CD14-positive monocyte (primary cell): ENCODE results near the gene CTBP2. TPM values are rescaled to one million over a fixed set of nuclear protein-coding genes. Genes with fewer than 3 reads are reported as not detected.
"Not testable (repeated sequence)": the region's sequence is repeated elsewhere in the genome, so short reads cannot be mapped to it uniquely, and the experiment has no call there.

Experiments
- DNase-seq, 3 donors: peaks; one replicate each; pipeline ENCODE4 v3.0.0-alpha.2; 2011 to 2022
- H2AFZ ChIP-seq: 2 replicates; pipeline ENCODE4 v1.6.0; 2012; ENCODE audit warnings: mild to moderate bottlenecking, low read depth, low read length, inconsistent platforms; ENCODE audit not compliant: insufficient read depth, poor library complexity, severe bottlenecking
- H3K27ac ChIP-seq, 2 donors: 1 replicate in 1 of 2; 2 replicates in 1 of 2; pipeline ENCODE4 v1.5.1; 2012 to 2013; ENCODE audit warnings: low read length in 2 of 2, control low read depth in 1 of 2, inconsistent platforms in 1 of 2, low read depth in 1 of 2, mild to moderate bottlenecking in 1 of 2
- H3K27me3 ChIP-seq, 2 donors: one replicate each; pipeline versions ENCODE4 v1.6.0 to v1.6.1; 2011 to 2013; ENCODE audit warnings: low read length in 2 of 2; ENCODE audit not compliant: control insufficient read depth in 2 of 2, insufficient read depth in 2 of 2
- H3K36me3 ChIP-seq, 2 donors: replicated peaks in 1 of 2; 1 replicate in 1 of 2; 2 replicates in 1 of 2; pipeline versions ENCODE4 v1.5.1 to v1.6.1; 2012 to 2013; ENCODE audit warnings: low read length in 2 of 2, control low read depth in 1 of 2, inconsistent platforms in 1 of 2, mild to moderate bottlenecking in 1 of 2; ENCODE audit not compliant: insufficient read depth in 2 of 2, control insufficient read depth in 1 of 2
- H3K4me1 ChIP-seq, 2 donors: 1 replicate in 1 of 2; 2 replicates in 1 of 2; pipeline versions ENCODE4 v1.5.1 to v1.6.1; 2012 to 2013; ENCODE audit warnings: low read length in 2 of 2, control low read depth in 1 of 2, inconsistent platforms in 1 of 2, mild to moderate bottlenecking in 1 of 2, moderate library complexity in 1 of 2; ENCODE audit not compliant: insufficient read depth in 2 of 2, control insufficient read depth in 1 of 2
- H3K4me2 ChIP-seq: replicated peaks from 2 replicates; pipeline ENCODE3; 2012; ENCODE audit warnings: low read length, moderate library complexity, mild to moderate bottlenecking; ENCODE audit not compliant: poor library complexity, severe bottlenecking; ENCODE audit errors: extremely low read depth
- H3K4me3 ChIP-seq, 3 experiments: fragments of 200-600 bp in 1 of 3; sonication (generic) in 1 of 3; replicated peaks in 1 of 3; 1 replicate in 2 of 3; 2 replicates in 1 of 3; pipeline ENCODE4 v1.5.1; 2011 to 2013; ENCODE audit warnings: low read length in 3 of 3, mild to moderate bottlenecking in 3 of 3, control low read depth in 2 of 3, low read depth in 2 of 3, inconsistent platforms in 1 of 3, moderate library complexity in 1 of 3
- H3K79me2 ChIP-seq: 2 replicates; pipeline ENCODE4 v1.6.0; 2012; ENCODE audit warnings: mild to moderate bottlenecking, control low read depth, inconsistent platforms, low read length, moderate library complexity; ENCODE audit not compliant: insufficient read depth
- H3K9ac ChIP-seq: 2 replicates; pipeline ENCODE4 v1.6.0; 2017; ENCODE audit warnings: low read length, mild to moderate bottlenecking; ENCODE audit not compliant: insufficient read depth, poor library complexity, severe bottlenecking
- H3K9me3 ChIP-seq, 2 donors: replicated peaks in 1 of 2; 1 replicate in 1 of 2; 2 replicates in 1 of 2; pipeline versions ENCODE4 v1.5.1 to v1.6.1; 2012 to 2013; ENCODE audit warnings: low read length in 2 of 2, control low read depth in 1 of 2; ENCODE audit not compliant: control insufficient read depth in 1 of 2, insufficient read depth in 1 of 2
- H4K20me1 ChIP-seq: 2 replicates; pipeline ENCODE4 v1.6.0; 2012; ENCODE audit warnings: mild to moderate bottlenecking, low read length, control low read depth, moderate library complexity; ENCODE audit not compliant: insufficient read depth
- H3K27ac Mint-ChIP-seq, 7 donors: one replicate each; pipeline ENCODE4 v1.8.0; 2020; ENCODE audit warnings: mild to moderate bottlenecking in 7 of 7, mixed read lengths in 7 of 7, moderate library complexity in 6 of 7, inconsistent platforms in 2 of 7
- H3K27me3 Mint-ChIP-seq, 3 donors: one replicate each; pipeline ENCODE4 v1.8.0; 2021 to 2022; ENCODE audit warnings: low read depth in 3 of 3, mild to moderate bottlenecking in 3 of 3, mixed read lengths in 3 of 3, moderate library complexity in 3 of 3, inconsistent platforms in 1 of 3
- H3K36me3 Mint-ChIP-seq, 2 donors: one replicate each; pipeline ENCODE4 v1.8.0; 2020; ENCODE audit warnings: mixed read lengths in 2 of 2, inconsistent platforms in 1 of 2, mild to moderate bottlenecking in 1 of 2
- H3K4me1 Mint-ChIP-seq: one replicate; pipeline ENCODE4 v1.8.0; 2020; ENCODE audit warnings: mild to moderate bottlenecking, mixed read lengths
- H3K4me3 Mint-ChIP-seq, 2 donors: one replicate each; pipeline ENCODE4 v1.8.0; 2020; ENCODE audit warnings: mild to moderate bottlenecking in 2 of 2, mixed read lengths in 2 of 2, moderate library complexity in 1 of 2
- H3K9me3 Mint-ChIP-seq, 7 donors: one replicate each; pipeline ENCODE4 v1.8.0; 2020 to 2022; ENCODE audit warnings: mixed read lengths in 7 of 7, mild to moderate bottlenecking in 6 of 7, moderate library complexity in 6 of 7, inconsistent platforms in 2 of 7
- WGBS: methylation state at CpG from one replicate; pipeline ENCODE4 v1.1.5; 2013; ENCODE audit warnings: missing lambda C conversion rate; ENCODE audit not compliant: insufficient coverage; 5-methylcytosine and 5-hydroxymethylcytosine counted together
- intact Hi-C, 2 donors: fragments of 100-400 bp; cut with micrococcal nuclease; formaldehyde crosslinking; loops; one replicate each; pipeline versions ENCODE4 v1.15.0 to v1.15.1; 2023
- polyA plus RNA-seq, 3 donors: library from polyadenylated mRNA; depleted of rRNA in 1 of 3; unstranded in 2 of 3; stranded (reverse) in 1 of 3; fragments of 300-500 nt in 2 of 3; fragments of >200 nt in 1 of 3; fragmentation: Illumina TruSeq in 2 of 3; gene quantifications; 1 replicate in 2 of 3; 2 replicates in 1 of 3; pipeline ENCODE4 v1.2.3, GENCODE V29; 2012 to 2021
- TF ChIP-seq, protein P1 (sequence below): fragments of 200-600 bp; IDR thresholded peaks from one replicate; pipeline ENCODE4 v1.8.0; 2022; ENCODE audit warnings: antibody characterized with exemption, mild to moderate bottlenecking

The CTBP2 gene
- polyA plus RNA-seq, 3 donors = 40.9 to 87.1 (median 41.1) TPM

DNA sequence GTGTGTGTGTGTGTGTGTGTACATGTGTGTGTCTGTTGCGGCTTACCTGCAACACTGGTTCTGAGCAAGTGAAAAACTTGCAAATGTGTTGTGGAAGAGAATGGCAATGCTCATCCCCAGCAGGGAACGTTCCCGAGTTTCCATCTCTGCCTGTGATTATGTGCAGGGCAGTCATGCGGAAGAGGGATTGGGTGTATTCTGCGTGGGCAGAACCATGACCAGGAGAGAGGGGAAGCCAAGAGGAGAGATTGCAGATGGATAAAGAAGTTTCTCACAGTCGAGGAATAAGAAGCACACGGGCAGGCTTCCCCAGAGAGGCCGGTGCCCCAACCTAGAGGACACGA, 99.9 kb downstream of the CTBP2 start:
- H3K27ac Mint-ChIP-seq = peak overlapping the region in 1 of 7 donors; percentile 11
- Histone ChIP-seq H3K79me2 (peaks cover 85% of the 10 kb centered on the region), H3K9ac (no peak overlapping the region), H3K4me1 (peaks cover 67 to 82% of the 10 kb centered on the region in 2 donors), H3K4me2 (no peak overlapping the region), H3K4me3 (no peak overlapping the region), H3K27me3 (no peaks in the 10 kb centered on the region), H2AFZ (no peak overlapping the region), H3K36me3 (peaks cover 0 to 8% of the 10 kb centered on the region in 2 donors), H3K27ac (no peak overlapping the region), H4K20me1 (peaks cover 98% of the 10 kb centered on the region), H3K9me3 (no peaks in the 10 kb centered on the region)
- no peak overlapping the region for H3K4me3 Mint-ChIP-seq
- no peaks in the 10 kb centered on the region for H3K9me3 Mint-ChIP-seq
- 94% methylated on average over 6 of the region's 9 CpGs for WGBS
- H3K4me1 Mint-ChIP-seq = peaks cover 76% of the 10 kb centered on the region
- no peak for DNase-seq
- intact Hi-C loops = loop anchor here (5.0 kb wide), 2 partner anchors 87 to 97 kb away; no protein-coding TSS in a partner anchor
- TF ChIP-seq, protein P1, sequence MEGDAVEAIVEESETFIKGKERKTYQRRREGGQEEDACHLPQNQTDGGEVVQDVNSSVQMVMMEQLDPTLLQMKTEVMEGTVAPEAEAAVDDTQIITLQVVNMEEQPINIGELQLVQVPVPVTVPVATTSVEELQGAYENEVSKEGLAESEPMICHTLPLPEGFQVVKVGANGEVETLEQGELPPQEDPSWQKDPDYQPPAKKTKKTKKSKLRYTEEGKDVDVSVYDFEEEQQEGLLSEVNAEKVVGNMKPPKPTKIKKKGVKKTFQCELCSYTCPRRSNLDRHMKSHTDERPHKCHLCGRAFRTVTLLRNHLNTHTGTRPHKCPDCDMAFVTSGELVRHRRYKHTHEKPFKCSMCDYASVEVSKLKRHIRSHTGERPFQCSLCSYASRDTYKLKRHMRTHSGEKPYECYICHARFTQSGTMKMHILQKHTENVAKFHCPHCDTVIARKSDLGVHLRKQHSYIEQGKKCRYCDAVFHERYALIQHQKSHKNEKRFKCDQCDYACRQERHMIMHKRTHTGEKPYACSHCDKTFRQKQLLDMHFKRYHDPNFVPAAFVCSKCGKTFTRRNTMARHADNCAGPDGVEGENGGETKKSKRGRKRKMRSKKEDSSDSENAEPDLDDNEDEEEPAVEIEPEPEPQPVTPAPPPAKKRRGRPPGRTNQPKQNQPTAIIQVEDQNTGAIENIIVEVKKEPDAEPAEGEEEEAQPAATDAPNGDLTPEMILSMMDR = no peak
- H3K36me3 Mint-ChIP-seq = peaks cover 36 to 43% of the 10 kb centered on the region in 2 donors
- peaks cover 0 to 6% (median 2%) of the 10 kb centered on the region in 3 donors for H3K27me3 Mint-ChIP-seq

DNA sequence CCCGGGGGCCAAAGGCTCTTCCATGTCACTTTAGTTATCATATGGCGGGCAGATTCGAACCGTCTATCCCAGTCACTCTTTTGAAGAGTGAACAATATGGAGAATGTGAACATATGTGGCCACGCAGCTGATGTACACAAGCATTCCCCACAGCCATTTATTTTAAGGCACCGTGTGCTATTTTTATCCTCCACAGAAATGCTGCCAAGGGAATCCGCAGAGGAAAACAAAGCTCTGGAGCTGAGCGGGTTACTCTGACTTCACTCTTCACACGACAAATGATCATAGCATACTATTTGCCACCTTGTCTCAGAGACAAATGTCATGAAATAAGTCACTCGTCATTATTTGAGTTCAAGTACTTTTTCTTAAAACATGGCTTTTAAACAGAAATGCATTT, 100.3 kb downstream of the CTBP2 start:
- H4K20me1 ChIP-seq = peaks cover 98% of the 10 kb centered on the region
- peaks cover 72% of the 10 kb centered on the region for H3K4me1 Mint-ChIP-seq
- no peak overlapping the region for H2AFZ ChIP-seq
- peaks cover 39 to 48% of the 10 kb centered on the region in 2 donors for H3K36me3 Mint-ChIP-seq
- H3K9me3 ChIP-seq = no peaks in the 10 kb centered on the region
- H3K27me3 ChIP-seq = no peaks in the 10 kb centered on the region
- H3K79me2 ChIP-seq = peaks cover 89% of the 10 kb centered on the region
- no peak overlapping the region for H3K9ac ChIP-seq
- no peak overlapping the region for H3K4me3 Mint-ChIP-seq
- H3K4me1 ChIP-seq = peaks cover 62 to 77% of the 10 kb centered on the region in 2 donors
- TF ChIP-seq, protein P1 = no peak
- H3K27ac ChIP-seq = no peak overlapping the region
- H3K27me3 Mint-ChIP-seq = peaks cover 0 to 6% (median 2%) of the 10 kb centered on the region in 3 donors
- no peak overlapping the region for H3K4me2 ChIP-seq
- 100% methylated on average over 1 of the region's 10 CpGs for WGBS
- peaks cover 0 to 8% of the 10 kb centered on the region in 2 donors for H3K36me3 ChIP-seq
- no peak for DNase-seq
- H3K9me3 Mint-ChIP-seq = no peaks in the 10 kb centered on the region
- H3K27ac Mint-ChIP-seq = peak overlapping the region in 1 of 7 donors; percentile 38
- intact Hi-C loops = loop anchor here (5.0 kb wide), 2 partner anchors 87 to 97 kb away; no protein-coding TSS in a partner anchor
- no peak overlapping the region for H3K4me3 ChIP-seq

DNA sequence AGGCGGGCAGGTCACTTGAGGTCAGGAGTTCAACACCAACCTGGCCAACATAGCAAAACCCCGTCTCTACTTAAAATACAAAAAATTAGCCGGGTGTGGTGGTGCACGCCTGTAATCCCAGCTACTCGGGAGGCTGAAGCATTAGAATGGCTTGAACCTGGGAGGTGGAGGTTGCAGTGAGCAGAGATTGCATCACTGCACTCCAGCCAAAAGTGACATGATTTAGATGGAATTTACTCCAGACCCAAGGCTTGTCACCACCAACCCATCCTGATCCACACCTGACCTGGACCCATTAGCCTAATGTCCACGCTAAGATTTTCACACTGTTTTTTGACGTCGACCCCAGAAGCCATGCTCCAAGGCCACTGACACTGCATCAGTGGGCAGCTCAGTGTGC, 101.0 kb downstream of the CTBP2 start:
- not testable (repeated sequence) for H3K9me3 Mint-ChIP-seq, H2AFZ ChIP-seq, H3K27ac ChIP-seq, H3K9ac ChIP-seq, DNase-seq, H3K4me3 Mint-ChIP-seq, H3K9me3 ChIP-seq, H3K36me3 ChIP-seq, H3K27me3 Mint-ChIP-seq, H3K27me3 ChIP-seq, H3K4me2 ChIP-seq, H3K4me3 ChIP-seq
- Histone ChIP-seq H3K79me2 (peaks cover 92% of the 10 kb centered on the region), H4K20me1 (peaks cover 98% of the 10 kb centered on the region), H3K4me1 (peaks cover 56 to 71% of the 10 kb centered on the region in 2 donors)
- peaks cover 45 to 47% of the 10 kb centered on the region in 2 donors for H3K36me3 Mint-ChIP-seq
- peaks cover 65% of the 10 kb centered on the region for H3K4me1 Mint-ChIP-seq
- H3K27ac Mint-ChIP-seq = peak overlapping the region in 5 of 7 donors; percentile 15 to 60 (median 43)
- intact Hi-C loops = loop anchor here in 1 of 2 donors (10.0 kb wide), 1 partner anchor 145 kb away; no protein-coding TSS in a partner anchor
- 94% methylated on average over 3 of the region's 8 CpGs for WGBS
